Inflammatory macrophage treated with lipopolysaccharide for 1 hour (primary cell): Measurements from ENCODE around the gene AKR1B1.

Source experiments
- DNase-seq, 2 donors: peaks; one replicate each; pipeline ENCODE4 v3.0.0-alpha.2; 2020 to 2022

The AKR1B1 gene

GRCh38 chr7:134407311-134407710 lies 51.6 kb downstream of the AKR1B1 start:
- no peak for DNase-seq

- no peak for DNase-seq
Observed at GRCh38 chr7:134406431-134406830, 52.5 kb downstream of the AKR1B1 start.

- DNase-seq, result no peak
Observed at GRCh38 chr7:134405299-134405698, 53.6 kb downstream of the AKR1B1 start.

- no peak for DNase-seq
Observed at GRCh38 chr7:134403062-134403461, 55.8 kb downstream of the AKR1B1 start.

GRCh38 chr7:134400859-134401258 lies 58.0 kb downstream of the AKR1B1 start:
- no peak for DNase-seq

GRCh38 chr7:134396031-134396430 lies 62.9 kb downstream of the AKR1B1 start:
- DNase-seq, result peak; percentile 1 to 47

GRCh38 chr7:134395604-134396003 lies 63.3 kb downstream of the AKR1B1 start:
- peak in 1 of 2 donors; percentile 6 for DNase-seq

- no peak for DNase-seq
Observed at GRCh38 chr7:134394056-134394455, 64.8 kb downstream of the AKR1B1 start.
